Neuronal stem cell (in vitro differentiated cells): ENCODE measurements around the gene USP33.

Experiments used
- DNase-seq: peaks from one replicate; pipeline ENCODE4 v3.0.0-alpha.2; 2013; ENCODE audit warnings: low spot score
- H2AFZ ChIP-seq: one replicate; pipeline ENCODE4 v1.6.1; 2013; ENCODE audit warnings: mild to moderate bottlenecking, low read length, inconsistent platforms
- H2AK5ac ChIP-seq: 2 replicates; pipeline ENCODE4 v1.6.1; 2013; ENCODE audit warnings: low read depth, mild to moderate bottlenecking, inconsistent platforms, low read length, moderate library complexity, mixed read lengths
- H2BK120ac ChIP-seq: 2 replicates; pipeline ENCODE4 v1.6.1; 2013; ENCODE audit warnings: low read depth, mild to moderate bottlenecking, inconsistent platforms, low read length, moderate library complexity, mixed read lengths
- H2BK12ac ChIP-seq: one replicate; pipeline ENCODE4 v1.6.1; 2013; ENCODE audit warnings: low read length, inconsistent platforms
- H2BK15ac ChIP-seq: 2 replicates; pipeline ENCODE4 v1.6.1; 2013; ENCODE audit warnings: mild to moderate bottlenecking, low read length, inconsistent platforms, mixed read lengths
- H2BK5ac ChIP-seq: one replicate; pipeline ENCODE4 v1.6.1; 2013; ENCODE audit warnings: inconsistent platforms, mild to moderate bottlenecking, low read length, moderate library complexity
- H3K14ac ChIP-seq: one replicate; pipeline ENCODE4 v1.6.1; 2013; ENCODE audit warnings: low read length, inconsistent platforms
- H3K18ac ChIP-seq: 2 replicates; pipeline ENCODE4 v1.6.1; 2013; ENCODE audit warnings: low read length, inconsistent platforms
- H3K23ac ChIP-seq: 2 replicates; pipeline ENCODE4 v1.6.1; 2013; ENCODE audit warnings: low read depth, mild to moderate bottlenecking, mixed read lengths, low read length, inconsistent platforms; ENCODE audit not compliant: poor library complexity
- H3K27ac ChIP-seq: replicated peaks from 3 replicates; pipeline ENCODE4 v1.5.1; 2013; ENCODE audit warnings: low read length, inconsistent platforms
- H3K27me3 ChIP-seq, 3 experiments: 2 replicates each; pipeline ENCODE4 v1.6.1; 2013; ENCODE audit warnings: low read length in 3 of 3, mild to moderate bottlenecking in 2 of 3, inconsistent platforms in 1 of 3, low read depth in 1 of 3, mixed read lengths in 1 of 3, moderate library complexity in 1 of 3; ENCODE audit not compliant: control insufficient read depth in 3 of 3, insufficient read depth in 3 of 3
- H3K36me3 ChIP-seq, 2 donors: replicated peaks in 1 of 2; 2 replicates each; pipeline ENCODE4 v1.6.1; 2013; ENCODE audit warnings: low read length in 2 of 2; ENCODE audit not compliant: control insufficient read depth in 2 of 2, insufficient read depth in 2 of 2
- H3K4ac ChIP-seq: 2 replicates; pipeline ENCODE4 v1.6.1; 2013; ENCODE audit warnings: inconsistent platforms, mild to moderate bottlenecking, low read length, moderate library complexity
- H3K4me1 ChIP-seq, 2 donors: 1 replicate in 1 of 2; 2 replicates in 1 of 2; pipeline ENCODE4 v1.6.1; 2013; ENCODE audit warnings: low read length in 2 of 2, low read depth in 1 of 2; ENCODE audit not compliant: control insufficient read depth in 2 of 2, insufficient read depth in 1 of 2
- H3K4me2 ChIP-seq: one replicate; pipeline ENCODE4 v1.6.1; 2013; ENCODE audit warnings: mild to moderate bottlenecking, low read length, inconsistent platforms; ENCODE audit not compliant: insufficient read depth, poor library complexity, severe bottlenecking
- H3K4me3 ChIP-seq, 2 donors: 2 replicates each; pipeline ENCODE4 v1.5.1; 2013; ENCODE audit warnings: low read length in 2 of 2, mild to moderate bottlenecking in 2 of 2, inconsistent platforms in 1 of 2, moderate library complexity in 1 of 2
- H3K79me1 ChIP-seq: one replicate; pipeline ENCODE4 v1.6.1; 2013; ENCODE audit warnings: low read depth, mild to moderate bottlenecking, inconsistent platforms, low read length, moderate library complexity
- H3K9ac ChIP-seq: one replicate; pipeline ENCODE4 v1.6.1; 2013; ENCODE audit warnings: mild to moderate bottlenecking, low read depth, low read length, inconsistent platforms; ENCODE audit not compliant: poor library complexity
- H3K9me3 ChIP-seq, 2 donors: replicated peaks in 1 of 2; 2 replicates each; pipeline versions ENCODE3 to v1.6.1; 2013; ENCODE audit warnings: low read length in 2 of 2, mild to moderate bottlenecking in 2 of 2, inconsistent platforms in 1 of 2, low read depth in 1 of 2, mixed read lengths in 1 of 2, moderate library complexity in 1 of 2; ENCODE audit not compliant: control insufficient read depth in 2 of 2, insufficient read depth in 1 of 2
- H4K8ac ChIP-seq: one replicate; pipeline ENCODE4 v1.6.1; 2013; ENCODE audit warnings: low read depth, mild to moderate bottlenecking, inconsistent platforms, low read length, moderate library complexity
- H4K91ac ChIP-seq: one replicate; pipeline ENCODE4 v1.6.1; 2013; ENCODE audit warnings: low read length, low read depth, mild to moderate bottlenecking, inconsistent platforms; ENCODE audit not compliant: poor library complexity
- WGBS, 2 donors: extraction: QIAGEN DNeasy Blood & Tissue Kit; methylation state at CpG; one replicate each; pipeline ENCODE4 v1.1.7; 2013; ENCODE audit warnings: missing lambda C conversion rate in 2 of 2, mixed read lengths in 1 of 2; ENCODE audit not compliant: insufficient read length in 2 of 2, insufficient replicate concordance in 1 of 2; ENCODE audit errors: extremely low coverage in 2 of 2; 5-methylcytosine and 5-hydroxymethylcytosine counted together

Gene USP33

GRCh38 chr1:77762072-77762476 is 2.4 kb upstream of the USP33 start:
- Histone ChIP-seq H2BK5ac (no peak overlapping the region), H4K91ac (no peak overlapping the region), H2BK12ac (no peak overlapping the region), H3K27me3 (peaks cover 0 to 11% (median 0%) of the 10 kb centered on the region in 3 experiments), H2AK5ac (no peak overlapping the region), H4K8ac (no peak overlapping the region), H3K79me1 (no peaks in the 10 kb centered on the region), H3K36me3 (no peaks in the 10 kb centered on the region), H3K4me2 (no peak overlapping the region), H3K9me3 (no peaks in the 10 kb centered on the region), H3K14ac (no peak overlapping the region), H3K4ac (no peak overlapping the region), H3K4me1 (peaks cover 0 to 1% of the 10 kb centered on the region in 2 donors), H3K4me3 (no peak overlapping the region), H3K9ac (no peak overlapping the region), H3K27ac (no peak overlapping the region), H3K18ac (no peak overlapping the region), H3K23ac (no peak overlapping the region), H2AFZ (no peak overlapping the region), H2BK120ac (no peak overlapping the region), H2BK15ac (no peak overlapping the region)
- WGBS, 2 donors = no CpG with 5 or more reads among the region's 1 CpG
- DNase-seq = no peak

- H3K27me3 ChIP-seq = no peaks in the 10 kb centered on the region
- no peak overlapping the region for H2AFZ ChIP-seq
- peaks cover 0 to 1% of the 10 kb centered on the region in 2 donors for H3K4me1 ChIP-seq
- peaks cover 0 to 3% of the 10 kb centered on the region in 2 donors for H3K36me3 ChIP-seq
- H3K27ac ChIP-seq = no peak overlapping the region
- H3K9ac ChIP-seq = no peak overlapping the region
- H4K91ac ChIP-seq = no peak overlapping the region
- no peak overlapping the region for H4K8ac ChIP-seq
- no peak overlapping the region for H2AK5ac ChIP-seq
- no peak overlapping the region for H3K4ac ChIP-seq
- H3K4me2 ChIP-seq = no peak overlapping the region
- no peak overlapping the region for H2BK12ac ChIP-seq
- H3K4me3 ChIP-seq = no peak overlapping the region
- no CpG with 5 or more reads among the region's 2 CpGs for WGBS, 2 donors
- H3K9me3 ChIP-seq = no peaks in the 10 kb centered on the region
- H2BK15ac ChIP-seq = no peak overlapping the region
- H3K14ac ChIP-seq = no peak overlapping the region
- H2BK120ac ChIP-seq = no peak overlapping the region
- no peak overlapping the region for H3K18ac ChIP-seq
- no peak overlapping the region for H2BK5ac ChIP-seq
- no peak overlapping the region for H3K23ac ChIP-seq
- no peak for DNase-seq
- no peaks in the 10 kb centered on the region for H3K79me1 ChIP-seq
These were observed 2.0 kb downstream of the USP33 start for GRCh38 chr1:77757603-77758002.

DNA sequence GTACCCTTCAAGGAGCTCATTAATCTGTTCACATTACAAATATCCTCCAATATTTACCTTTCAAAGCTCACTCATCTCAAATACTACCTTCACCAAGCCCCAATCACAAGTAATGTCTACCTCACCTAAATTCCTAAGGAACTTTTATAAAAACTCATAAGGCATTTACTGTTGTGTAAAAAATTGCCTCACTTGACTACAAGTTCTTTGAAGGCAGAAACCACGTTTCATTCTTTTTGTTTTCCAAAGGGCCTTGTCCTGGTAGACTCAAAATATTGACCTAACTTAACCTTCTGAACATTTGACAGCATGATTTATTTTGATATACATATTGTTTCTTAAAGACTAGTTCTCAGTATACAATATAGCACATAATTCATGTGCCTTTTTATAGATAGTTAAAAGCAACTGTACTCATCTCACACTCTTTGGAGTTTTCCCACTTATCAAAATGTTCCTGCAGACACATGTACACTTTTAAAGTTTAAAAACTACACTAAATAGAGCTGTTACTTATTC is 2.5 kb downstream of the USP33 start:
- no peak overlapping the region for H3K4me3 ChIP-seq
- no peak overlapping the region for H2AFZ ChIP-seq
- no peaks in the 10 kb centered on the region for H3K9me3 ChIP-seq
- no peaks in the 10 kb centered on the region for H3K27me3 ChIP-seq
- no peak overlapping the region for H3K18ac ChIP-seq
- no peak overlapping the region for H3K27ac ChIP-seq
- no peak overlapping the region for H3K9ac ChIP-seq
- no peak overlapping the region for H2BK12ac ChIP-seq
- H2BK5ac ChIP-seq = no peak overlapping the region
- H4K91ac ChIP-seq = no peak overlapping the region
- DNase-seq = no peak
- H4K8ac ChIP-seq = no peak overlapping the region
- peaks cover 0 to 1% of the 10 kb centered on the region in 2 donors for H3K4me1 ChIP-seq
- no peak overlapping the region for H3K14ac ChIP-seq
- H3K36me3 ChIP-seq = peaks cover 0 to 3% of the 10 kb centered on the region in 2 donors
- no peak overlapping the region for H2BK120ac ChIP-seq
- H2AK5ac ChIP-seq = no peak overlapping the region
- no peaks in the 10 kb centered on the region for H3K79me1 ChIP-seq
- no peak overlapping the region for H3K4ac ChIP-seq
- no peak overlapping the region for H3K4me2 ChIP-seq
- H3K23ac ChIP-seq = no peak overlapping the region
- WGBS, 2 donors = no CpG with 5 or more reads among the region's 1 CpG
- no peak overlapping the region for H2BK15ac ChIP-seq

DNA sequence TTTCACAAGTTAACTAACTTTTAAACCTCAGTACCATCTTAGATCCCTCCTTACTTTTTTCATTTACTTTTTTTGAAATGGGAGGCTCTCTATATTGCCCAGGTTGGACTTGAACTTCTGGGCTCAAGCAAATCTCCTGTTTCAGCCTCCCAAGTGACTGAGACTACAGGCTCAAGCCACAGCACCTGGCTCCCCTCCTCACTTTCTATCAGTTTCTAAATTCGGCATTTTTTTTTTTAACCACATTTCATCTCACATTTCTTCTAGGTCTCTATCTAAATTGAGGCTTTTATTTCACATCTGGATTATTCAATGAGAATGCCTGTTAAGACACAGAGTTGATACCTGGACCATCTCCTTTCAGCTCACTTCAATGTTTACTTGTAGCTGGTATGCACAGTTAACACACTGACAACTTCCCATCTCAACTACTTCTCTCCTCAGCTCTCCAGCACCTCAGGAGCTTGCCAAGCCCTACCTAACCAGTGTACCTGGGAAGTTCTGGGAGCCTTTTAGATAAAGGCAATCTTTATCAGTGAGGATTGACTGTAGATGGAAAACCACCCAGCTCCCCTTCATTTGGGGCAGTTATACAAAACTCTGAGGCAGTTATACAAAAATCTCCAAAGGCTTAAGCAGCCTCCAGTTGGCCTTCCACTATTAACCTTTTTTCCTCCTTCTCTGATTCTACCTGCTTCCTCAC is 3.4 kb downstream of the USP33 start:
- Histone ChIP-seq H2AK5ac (no peak overlapping the region), H3K27ac (no peak overlapping the region), H3K23ac (no peak overlapping the region), H3K4me2 (no peak overlapping the region), H4K91ac (no peak overlapping the region), H3K4me3 (no peak overlapping the region), H2AFZ (no peak overlapping the region), H2BK5ac (no peak overlapping the region), H3K27me3 (no peaks in the 10 kb centered on the region), H3K18ac (no peak overlapping the region), H4K8ac (no peak overlapping the region), H3K9ac (no peak overlapping the region), H3K4ac (no peak overlapping the region), H2BK12ac (no peak overlapping the region), H2BK120ac (no peak overlapping the region), H3K4me1 (peaks cover 0 to 1% of the 10 kb centered on the region in 2 donors), H3K79me1 (no peaks in the 10 kb centered on the region), H3K14ac (no peak overlapping the region), H3K9me3 (no peaks in the 10 kb centered on the region), H2BK15ac (no peak overlapping the region), H3K36me3 (peaks cover 0 to 6% of the 10 kb centered on the region in 2 donors)
- DNase-seq = no peak
- no CpG with 5 or more reads among the region's 1 CpG for WGBS, 2 donors
